AG04450 (cell line): ENCODE results near the gene PPP5C. TPM values are rescaled to one million over a fixed set of nuclear protein-coding genes. Genes with fewer than 3 reads are reported as not detected.
A peak's percentile ranks its signal among the peaks of the same experiment; 100 is the strongest.
"Not testable (repeated sequence)": the region's sequence is repeated elsewhere in the genome, so short reads cannot be mapped to it uniquely, and the experiment has no call there.

Experiments used
- CTCF ChIA-PET: fragments of 300-600, 350-600 bp; formaldehyde crosslinking; extraction: SDS; loops from one replicate; lab custom pipeline; 2022; ENCODE audit warnings: antibody characterized with exemption, inconsistent platforms; lab: Charles Lee
- POLR2A ChIA-PET: fragments of 350-600 bp; formaldehyde crosslinking; extraction: SDS; loops from one replicate; lab custom pipeline; 2021; ENCODE audit warnings: antibody characterized with exemption, inconsistent platforms; lab: Yijun Ruan, JAX
- DNase-seq: peaks from one replicate; pipeline ENCODE4 v3.0.0-alpha.2; 2011; ENCODE audit warnings: low read depth, low spot score
- H3K27ac ChIP-seq: one replicate; pipeline ENCODE4 v1.5.1; 2012; ENCODE audit warnings: low read depth, low read length, control low read depth
- H3K27me3 ChIP-seq: one replicate; pipeline ENCODE4 v1.6.0; 2012; ENCODE audit warnings: low read length; ENCODE audit not compliant: control insufficient read depth, insufficient read depth
- H3K4me3 ChIP-seq: 2 replicates; pipeline ENCODE4 v1.5.1; 2011; ENCODE audit warnings: mild to moderate bottlenecking, low read depth, low read length, control low read depth
- H3K9me3 ChIP-seq: 2 replicates; pipeline ENCODE4 v1.5.1; 2012; ENCODE audit warnings: low read length; ENCODE audit not compliant: control insufficient read depth, insufficient read depth
- polyA plus RNA-seq: library from polyadenylated mRNA; depleted of rRNA; stranded (reverse); fragments of >200 nt; gene quantifications from 2 replicates; pipeline ENCODE4 v1.2.3, GENCODE V29; 2011
- TF ChIP-seq, protein P1 (sequence below): IDR thresholded peaks from 2 replicates; pipeline ENCODE4 v1.5.1; 2011; ENCODE audit warnings: low read depth, low read length, control low read depth, inconsistent platforms

PPP5C gene
- polyA plus RNA-seq, 1 experiment, result 73.7 TPM

DNA sequence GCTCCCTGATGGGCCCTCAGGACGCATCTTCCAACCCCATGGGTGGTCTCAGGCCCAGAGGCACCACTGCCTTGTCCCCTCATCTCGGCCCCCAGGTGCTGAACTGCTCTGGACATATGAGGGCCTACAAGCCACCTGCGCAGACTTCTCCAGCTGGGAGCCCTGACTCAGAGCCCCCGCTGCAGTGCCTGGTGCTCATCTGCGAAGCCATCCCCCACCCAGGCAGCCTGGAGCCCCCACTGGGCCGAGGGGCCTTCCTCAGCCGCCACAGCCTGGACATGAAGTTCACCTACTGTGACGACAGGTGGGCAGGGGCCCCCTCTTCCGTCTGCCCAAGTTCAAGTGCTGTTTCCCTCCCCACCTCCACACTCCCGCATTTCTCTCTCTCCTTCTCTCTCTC, 37.8 kb upstream of the PPP5C start:
- Histone ChIP-seq H3K9me3 (peaks cover 16% of the 10 kb centered on the region), H3K4me3 (no peak overlapping the region), H3K27ac (no peak overlapping the region), H3K27me3 (peaks cover 3% of the 10 kb centered on the region)
- ChIA-PET POLR2A (no interaction called here), CTCF (no interaction called here)
- TF ChIP-seq, protein P1, sequence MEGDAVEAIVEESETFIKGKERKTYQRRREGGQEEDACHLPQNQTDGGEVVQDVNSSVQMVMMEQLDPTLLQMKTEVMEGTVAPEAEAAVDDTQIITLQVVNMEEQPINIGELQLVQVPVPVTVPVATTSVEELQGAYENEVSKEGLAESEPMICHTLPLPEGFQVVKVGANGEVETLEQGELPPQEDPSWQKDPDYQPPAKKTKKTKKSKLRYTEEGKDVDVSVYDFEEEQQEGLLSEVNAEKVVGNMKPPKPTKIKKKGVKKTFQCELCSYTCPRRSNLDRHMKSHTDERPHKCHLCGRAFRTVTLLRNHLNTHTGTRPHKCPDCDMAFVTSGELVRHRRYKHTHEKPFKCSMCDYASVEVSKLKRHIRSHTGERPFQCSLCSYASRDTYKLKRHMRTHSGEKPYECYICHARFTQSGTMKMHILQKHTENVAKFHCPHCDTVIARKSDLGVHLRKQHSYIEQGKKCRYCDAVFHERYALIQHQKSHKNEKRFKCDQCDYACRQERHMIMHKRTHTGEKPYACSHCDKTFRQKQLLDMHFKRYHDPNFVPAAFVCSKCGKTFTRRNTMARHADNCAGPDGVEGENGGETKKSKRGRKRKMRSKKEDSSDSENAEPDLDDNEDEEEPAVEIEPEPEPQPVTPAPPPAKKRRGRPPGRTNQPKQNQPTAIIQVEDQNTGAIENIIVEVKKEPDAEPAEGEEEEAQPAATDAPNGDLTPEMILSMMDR, result no peak
- DNase-seq, result no peak

DNA sequence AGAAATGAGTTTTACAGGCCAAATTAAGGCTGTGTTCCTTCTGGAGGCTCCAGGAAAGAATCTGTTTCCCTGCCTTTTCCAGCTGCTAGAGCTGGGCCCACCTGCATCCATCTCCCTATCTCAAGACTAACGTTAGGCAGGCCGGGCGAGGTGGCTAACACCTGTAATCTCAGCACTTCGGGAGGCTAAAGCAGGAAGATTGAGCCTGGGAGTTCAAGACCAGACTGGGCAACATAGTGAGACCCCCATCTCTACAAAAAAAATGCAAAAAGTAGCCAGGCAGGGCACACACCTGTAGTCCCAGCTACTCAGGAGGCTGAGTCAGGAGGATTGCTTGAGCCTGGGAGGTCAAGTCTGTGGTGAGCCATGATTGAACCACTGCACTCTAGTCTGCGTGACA, 35.4 kb upstream of the PPP5C start:
- Histone ChIP-seq H3K9me3 (peaks cover 4% of the 10 kb centered on the region; the same call in 1 of the 2 replicates), H3K27me3 (no peaks in the 10 kb centered on the region)
- CTCF ChIA-PET, result no interaction called here

DNA sequence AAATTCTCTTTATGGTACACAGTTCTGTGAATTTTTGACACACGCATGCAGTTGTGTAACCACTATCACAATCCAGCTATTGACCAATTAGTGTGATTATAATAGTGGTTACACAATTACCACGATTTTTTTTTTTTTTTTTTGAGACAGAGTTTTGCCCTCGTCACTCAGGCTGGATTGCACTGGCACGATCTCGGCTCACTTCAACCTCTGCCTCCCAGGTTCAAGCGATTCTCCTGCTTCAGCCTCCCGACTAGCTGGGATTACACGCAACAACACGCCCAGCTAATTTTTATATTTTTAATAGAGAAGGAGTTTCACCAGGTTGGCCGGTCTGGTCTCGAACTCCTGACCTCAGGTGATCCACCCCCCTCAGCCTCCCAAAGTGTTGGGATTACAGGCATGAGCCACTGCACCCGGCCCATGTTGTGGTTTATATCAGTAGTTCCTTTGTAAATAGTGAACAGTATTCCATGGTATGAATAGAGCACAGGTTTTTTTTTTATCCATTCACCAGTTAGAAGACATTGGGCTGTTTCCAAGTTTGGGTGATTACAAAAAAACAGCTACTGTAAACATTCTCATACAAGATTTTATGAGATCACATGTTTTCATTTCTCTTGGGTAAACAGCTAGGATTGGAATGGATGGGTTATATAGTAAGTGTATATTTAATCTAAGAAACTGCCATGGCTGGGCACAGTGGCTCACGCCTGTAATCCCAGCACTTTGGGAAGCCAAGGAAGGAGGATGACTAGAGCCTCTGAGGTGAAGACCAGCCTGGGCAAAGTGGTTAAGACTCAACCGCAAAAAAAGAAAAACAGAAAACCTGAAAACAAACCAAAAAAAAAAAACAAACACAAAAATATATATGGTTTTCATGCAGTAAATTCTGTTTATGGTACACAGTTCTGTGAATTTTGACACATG, 33.1 kb upstream of the PPP5C start:
- CTCF ChIA-PET, result interaction anchor here (0.7 to 1.1 kb wide), 2 partner anchors 33 to 82 kb away, joined by 3 to 5 read pairs; partner anchors contain the start of gene PPP5C
- not testable (repeated sequence) for H3K9me3 ChIP-seq, H3K4me3 ChIP-seq, H3K27me3 ChIP-seq, H3K27ac ChIP-seq, DNase-seq
- POLR2A ChIA-PET, result interaction anchor here (0.6 to 0.7 kb wide), 3 partner anchors 25 to 287 kb away, joined by 3 to 4 read pairs (median 3); no protein-coding TSS in a partner anchor

More for the DNA sequence above, 35.4 kb upstream of the PPP5C start:
- TF ChIP-seq, protein P1, result no peak
- DNase-seq, result no peak
- Histone ChIP-seq H3K4me3 (no peak overlapping the region), H3K27ac (no peak overlapping the region)
- POLR2A ChIA-PET, result no interaction called here

DNA sequence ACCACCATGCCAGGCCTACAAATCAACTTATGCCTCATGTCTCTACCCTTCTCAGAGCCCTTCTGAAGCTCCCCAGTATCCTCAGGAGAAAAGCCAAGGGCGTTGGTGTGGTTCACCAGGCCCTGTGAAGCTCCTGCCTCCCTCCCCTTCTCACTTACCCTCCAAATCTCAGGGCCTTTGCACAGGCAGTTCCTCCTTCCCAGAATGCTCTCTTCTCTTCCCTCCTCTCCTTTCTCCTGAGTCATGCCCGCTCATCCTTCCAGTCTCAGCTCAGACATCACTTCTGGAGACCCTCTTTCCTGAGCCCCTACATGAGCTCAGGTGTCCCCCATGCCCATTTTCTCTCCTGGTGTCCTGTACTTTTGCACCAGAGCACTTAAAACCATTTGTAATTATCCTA, 29.5 kb upstream of the PPP5C start:
- DNase-seq, result no peak
- ChIA-PET CTCF (no interaction called here), POLR2A (no interaction called here)
- no peaks in the 10 kb centered on the region for H3K27me3 ChIP-seq
- no peaks in the 10 kb centered on the region for H3K9me3 ChIP-seq
- TF ChIP-seq, protein P1, result no peak
- no peak overlapping the region for H3K4me3 ChIP-seq
- peak overlapping the region; percentile 21 for H3K27ac ChIP-seq

DNA sequence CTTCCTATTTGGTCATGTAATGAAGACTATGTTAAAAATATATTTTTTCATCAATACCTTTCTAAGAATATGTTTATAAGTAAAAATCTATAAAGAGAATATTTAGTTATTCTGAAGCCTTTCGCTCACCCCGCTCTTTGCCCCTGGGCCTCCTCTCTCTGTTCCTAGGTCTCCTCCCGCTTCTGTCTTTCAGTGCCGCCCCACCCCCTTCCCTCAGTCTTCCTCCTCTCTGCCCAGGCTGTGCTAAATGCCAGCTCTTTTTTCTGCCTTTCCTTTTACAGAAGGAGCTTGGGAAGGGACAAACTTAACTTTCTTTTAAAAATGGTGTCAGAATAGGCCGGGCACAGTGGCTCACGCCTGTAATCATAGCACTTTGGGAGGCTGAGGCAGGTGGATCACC, 27.3 kb upstream of the PPP5C start:
- no peak overlapping the region for H3K27ac ChIP-seq
- DNase-seq, result no peak
- CTCF ChIA-PET, result no interaction called here
- TF ChIP-seq, protein P1, result no peak
- no peak overlapping the region for H3K4me3 ChIP-seq
- no peaks in the 10 kb centered on the region for H3K9me3 ChIP-seq
- H3K27me3 ChIP-seq, result no peaks in the 10 kb centered on the region
- POLR2A ChIA-PET, result no interaction called here
